ENCODE measurements around the gene TMC1. TPM values are rescaled to one million over a fixed set of nuclear protein-coding genes. Genes with fewer than 3 reads are reported as not detected.
A peak's percentile ranks its signal among the peaks of the same experiment; 100 is the strongest.

Gene TMC1
- total RNA-seq, 1 donor from 2014 or later: not detected

DNA sequence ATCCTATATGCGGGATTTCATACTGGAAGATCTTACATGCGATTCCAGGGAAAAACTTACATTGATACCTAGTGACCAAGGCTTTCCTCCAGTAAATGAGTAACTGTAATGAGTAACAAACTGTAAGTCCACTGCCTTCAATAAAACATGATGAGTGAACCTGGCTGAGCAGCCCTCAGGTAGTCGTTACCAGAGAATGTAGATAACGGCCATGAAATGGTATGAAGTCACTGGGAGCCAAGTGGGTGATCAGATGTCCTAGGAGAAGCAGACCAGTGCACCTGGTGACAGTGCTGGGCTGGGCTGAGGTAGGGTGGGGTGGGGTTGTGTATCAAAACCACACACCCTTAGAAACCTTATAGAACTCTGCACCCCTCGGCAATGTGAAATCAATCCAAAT, 227.9 kb downstream of the TMC1 start:
- H3K27ac Mint-ChIP-seq (ENCODE audit: unreplicated experiment): no peak overlapping the region
- TF ChIP-seq, protein P1, sequence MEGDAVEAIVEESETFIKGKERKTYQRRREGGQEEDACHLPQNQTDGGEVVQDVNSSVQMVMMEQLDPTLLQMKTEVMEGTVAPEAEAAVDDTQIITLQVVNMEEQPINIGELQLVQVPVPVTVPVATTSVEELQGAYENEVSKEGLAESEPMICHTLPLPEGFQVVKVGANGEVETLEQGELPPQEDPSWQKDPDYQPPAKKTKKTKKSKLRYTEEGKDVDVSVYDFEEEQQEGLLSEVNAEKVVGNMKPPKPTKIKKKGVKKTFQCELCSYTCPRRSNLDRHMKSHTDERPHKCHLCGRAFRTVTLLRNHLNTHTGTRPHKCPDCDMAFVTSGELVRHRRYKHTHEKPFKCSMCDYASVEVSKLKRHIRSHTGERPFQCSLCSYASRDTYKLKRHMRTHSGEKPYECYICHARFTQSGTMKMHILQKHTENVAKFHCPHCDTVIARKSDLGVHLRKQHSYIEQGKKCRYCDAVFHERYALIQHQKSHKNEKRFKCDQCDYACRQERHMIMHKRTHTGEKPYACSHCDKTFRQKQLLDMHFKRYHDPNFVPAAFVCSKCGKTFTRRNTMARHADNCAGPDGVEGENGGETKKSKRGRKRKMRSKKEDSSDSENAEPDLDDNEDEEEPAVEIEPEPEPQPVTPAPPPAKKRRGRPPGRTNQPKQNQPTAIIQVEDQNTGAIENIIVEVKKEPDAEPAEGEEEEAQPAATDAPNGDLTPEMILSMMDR (IDR thresholded peaks at IDR 0.05): no peak
- H3K9me3 Mint-ChIP-seq (ENCODE audit: low read depth): no peaks in the 10 kb centered on the region
- DNase-seq (ENCODE audit: low spot score): no peak
- H3K27me3 Mint-ChIP-seq (ENCODE audit: low read depth): peaks cover 22% of the 10 kb centered on the region
- H3K4me1 Mint-ChIP-seq (ENCODE audit: low read depth): no peaks in the 10 kb centered on the region
- H3K4me3 Mint-ChIP-seq (ENCODE audit: unreplicated experiment): no peak overlapping the region
- no peaks in the 10 kb centered on the region for H3K36me3 Mint-ChIP-seq (ENCODE audit: low read depth)

DNA sequence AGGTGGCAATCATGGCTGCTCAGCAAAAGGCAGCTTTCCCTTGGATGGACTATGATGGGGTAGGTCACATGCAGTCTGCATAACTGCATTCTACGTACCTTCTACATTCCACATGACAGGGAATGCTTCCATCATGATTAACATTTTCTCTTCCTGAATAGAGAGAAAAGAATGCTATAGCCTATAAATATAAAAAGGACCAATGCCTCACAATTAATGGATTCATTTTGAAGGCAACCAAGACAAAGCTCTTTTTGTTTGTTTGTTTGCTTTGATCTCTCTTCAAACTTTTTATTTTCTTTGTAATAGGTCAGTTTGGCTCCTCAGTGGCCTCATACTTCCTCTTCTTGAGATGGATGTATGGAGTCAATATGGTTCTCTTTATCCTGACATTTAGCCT, 230.1 kb downstream of the TMC1 start:
- Mint-ChIP-seq H3K27me3 (ENCODE audit: low read depth) (peaks cover 26% of the 10 kb centered on the region), H3K9me3 (ENCODE audit: low read depth) (no peaks in the 10 kb centered on the region), H3K36me3 (ENCODE audit: low read depth) (no peaks in the 10 kb centered on the region), H3K4me1 (ENCODE audit: low read depth) (no peaks in the 10 kb centered on the region), H3K27ac (ENCODE audit: unreplicated experiment) (no peak overlapping the region), H3K4me3 (ENCODE audit: unreplicated experiment) (no peak overlapping the region)
- no peak for DNase-seq (ENCODE audit: low spot score)
- TF ChIP-seq, protein P1 (IDR thresholded peaks at IDR 0.05): no peak

DNA sequence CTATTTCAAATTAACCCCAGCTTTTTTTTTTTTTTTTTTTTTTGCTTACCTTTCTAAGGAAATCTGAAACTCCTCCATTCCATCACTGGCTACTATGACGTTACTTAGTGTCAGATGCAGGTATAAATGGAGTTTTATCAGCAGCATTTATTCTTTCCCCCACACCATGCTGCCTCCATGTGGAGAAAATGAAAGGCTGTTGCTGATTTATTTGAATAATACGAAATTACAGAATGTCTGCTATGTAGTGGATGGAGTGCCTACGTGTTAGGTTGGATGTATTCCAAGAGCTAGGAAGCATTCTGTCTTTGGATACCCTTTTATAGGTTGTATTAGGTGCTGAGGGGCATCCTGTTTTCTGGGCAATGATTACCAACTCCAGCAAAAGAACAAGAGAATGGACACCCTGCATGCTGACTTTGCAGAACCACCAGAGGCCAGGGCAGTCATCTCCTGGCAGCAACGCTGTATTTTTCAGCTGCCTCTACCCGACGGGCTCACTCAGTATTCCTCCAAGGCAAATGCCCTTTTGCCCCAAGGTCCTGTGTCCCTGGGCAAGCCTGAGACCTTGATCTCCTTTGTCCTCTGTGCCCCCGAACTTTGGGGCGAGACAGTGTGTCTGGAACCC, 232.0 kb downstream of the TMC1 start:
- H3K36me3 Mint-ChIP-seq (ENCODE audit: low read depth): no peaks in the 10 kb centered on the region
- DNase-seq (ENCODE audit: low spot score): no peak
- no peaks in the 10 kb centered on the region for H3K9me3 Mint-ChIP-seq (ENCODE audit: low read depth)
- H3K27ac Mint-ChIP-seq (ENCODE audit: unreplicated experiment): no peak overlapping the region
- TF ChIP-seq, protein P1 (IDR thresholded peaks at IDR 0.05): peak; percentile 82
- peaks cover 30% of the 10 kb centered on the region for H3K27me3 Mint-ChIP-seq (ENCODE audit: low read depth)
- no peaks in the 10 kb centered on the region for H3K4me1 Mint-ChIP-seq (ENCODE audit: low read depth)
- no peak overlapping the region for H3K4me3 Mint-ChIP-seq (ENCODE audit: unreplicated experiment)

DNA sequence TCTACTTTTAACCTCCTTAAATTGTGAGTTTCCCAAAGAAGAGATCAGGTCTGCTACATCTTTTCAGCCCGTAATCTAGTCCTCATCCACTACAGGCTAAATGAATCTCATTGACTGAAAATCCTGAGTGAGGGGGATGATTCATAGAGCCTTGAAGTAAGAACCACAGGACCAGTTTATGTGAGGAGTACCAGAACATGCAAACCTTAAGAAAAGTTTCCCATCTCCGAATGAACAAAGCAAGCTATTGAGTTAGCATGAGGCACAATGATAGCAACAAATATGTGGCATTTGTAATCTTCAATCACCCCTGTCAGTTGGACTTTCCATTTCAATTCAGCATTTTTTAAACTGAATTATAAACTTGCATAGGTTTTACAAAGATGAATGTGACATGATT, 234.4 kb downstream of the TMC1 start:
- Mint-ChIP-seq H3K4me1 (ENCODE audit: low read depth) (no peaks in the 10 kb centered on the region), H3K27me3 (ENCODE audit: low read depth) (peaks cover 36% of the 10 kb centered on the region), H3K27ac (ENCODE audit: unreplicated experiment) (no peak overlapping the region), H3K9me3 (ENCODE audit: low read depth) (no peaks in the 10 kb centered on the region), H3K4me3 (ENCODE audit: unreplicated experiment) (no peak overlapping the region), H3K36me3 (ENCODE audit: low read depth) (no peaks in the 10 kb centered on the region)
- no peak for DNase-seq (ENCODE audit: low spot score)
- TF ChIP-seq, protein P1 (IDR thresholded peaks at IDR 0.05): no peak

DNA sequence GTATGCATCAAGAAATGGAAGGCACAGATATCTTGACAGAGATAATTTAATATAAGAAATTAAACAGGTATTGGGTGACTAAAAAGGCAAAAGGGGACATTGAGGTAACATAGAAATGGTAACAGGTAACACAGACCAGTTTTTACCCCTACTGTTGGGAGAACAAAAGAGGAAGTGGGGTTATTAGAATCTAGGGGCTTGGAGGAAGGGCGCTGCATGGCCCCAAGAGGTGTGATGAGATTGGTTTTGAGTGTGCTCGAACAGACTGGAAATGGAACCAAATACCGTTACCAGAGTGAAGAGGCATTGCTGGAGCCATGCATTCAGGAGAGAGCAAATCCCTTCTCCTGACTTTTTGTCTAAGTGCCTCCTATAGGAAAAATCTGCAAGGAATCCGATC, 237.5 kb downstream of the TMC1 start:
- no peak for DNase-seq (ENCODE audit: low spot score)
- TF ChIP-seq, protein P1 (IDR thresholded peaks at IDR 0.05): no peak
- H3K36me3 Mint-ChIP-seq (ENCODE audit: low read depth): no peaks in the 10 kb centered on the region
- H3K9me3 Mint-ChIP-seq (ENCODE audit: low read depth): no peaks in the 10 kb centered on the region
- no peak overlapping the region for H3K27ac Mint-ChIP-seq (ENCODE audit: unreplicated experiment)
- peaks cover 47% of the 10 kb centered on the region for H3K27me3 Mint-ChIP-seq (ENCODE audit: low read depth)
- no peak overlapping the region for H3K4me3 Mint-ChIP-seq (ENCODE audit: unreplicated experiment)
- H3K4me1 Mint-ChIP-seq (ENCODE audit: low read depth): no peaks in the 10 kb centered on the region

Data from chondrocyte (in vitro differentiated cells).